GM23338 (cell line): ENCODE measurements around the gene ANXA6. TPM values are rescaled to one million over a fixed set of nuclear protein-coding genes. Genes with fewer than 3 reads are reported as not detected.

Experiments
- ATAC-seq: fragments of 200-7000 bp; cut with Tn5 transposase; 3 replicates; pipeline ENCODE4 v1.9.1; 2020
- DNase-seq: peaks from one replicate; pipeline ENCODE4 v3.0.0-alpha.2; 2015; ENCODE audit warnings: low spot score
- H2AFZ ChIP-seq: fragments of 200-600 bp; sonication (generic); 2 replicates; pipeline ENCODE4 v1.8.0; 2016; ENCODE audit warnings: antibody characterized with exemption, mild to moderate bottlenecking, moderate library complexity
- H3F3A ChIP-seq: fragments of 200-600 bp; sonication (generic); replicated peaks from 2 replicates; pipeline ENCODE4 v1.8.0; 2017; ENCODE audit warnings: antibody characterized with exemption, mixed run types, low read depth
- H3K27ac ChIP-seq: fragments of 200-600 bp; sonication (generic); 2 replicates; pipeline ENCODE4 v1.6.1; 2016; ENCODE audit warnings: low read depth
- H3K27me3 ChIP-seq: fragments of 200-600 bp; sonication (generic); 2 replicates; pipeline ENCODE4 v1.8.0; 2016; ENCODE audit warnings: mild to moderate bottlenecking, mixed run types, moderate library complexity; ENCODE audit not compliant: insufficient read depth
- H3K36me3 ChIP-seq: fragments of 200-600 bp; sonication (generic); 2 replicates; pipeline ENCODE4 v1.8.0; 2016; ENCODE audit warnings: mild to moderate bottlenecking; ENCODE audit not compliant: insufficient read depth
- H3K4me1 ChIP-seq: fragments of 200-600 bp; sonication (generic); 2 replicates; pipeline ENCODE4 v1.8.0; 2016; ENCODE audit warnings: mild to moderate bottlenecking, moderate library complexity; ENCODE audit not compliant: insufficient read depth
- H3K4me2 ChIP-seq: fragments of 200-600 bp; sonication (generic); 2 replicates; pipeline ENCODE4 v1.7.1; 2017; ENCODE audit warnings: mixed run types
- H3K4me3 ChIP-seq: fragments of 200-600 bp; sonication (generic); 2 replicates; pipeline ENCODE4 v1.6.1; 2016; ENCODE audit warnings: mixed run types
- H3K79me2 ChIP-seq: fragments of 200-600 bp; sonication (generic); replicated peaks from 2 replicates; pipeline ENCODE4 v1.8.0; 2017; ENCODE audit warnings: mild to moderate bottlenecking; ENCODE audit not compliant: insufficient read depth
- H3K9me2 ChIP-seq: fragments of 200-600 bp; sonication (generic); 2 replicates; pipeline ENCODE4 v1.8.0; 2017; ENCODE audit not compliant: insufficient read depth
- H4K20me1 ChIP-seq: fragments of 200-600 bp; sonication (generic); replicated peaks from 2 replicates; pipeline ENCODE4 v1.8.0; 2017; ENCODE audit warnings: mild to moderate bottlenecking; ENCODE audit not compliant: insufficient read depth
- H3K27ac Mint-ChIP-seq: 2 replicates; pipeline ENCODE4 v1.8.0; 2020; ENCODE audit warnings: inconsistent platforms, mild to moderate bottlenecking, moderate library complexity, mixed read lengths
- H3K27me3 Mint-ChIP-seq: 3 replicates; pipeline ENCODE4 v1.8.0; 2022; ENCODE audit warnings: low read depth, mild to moderate bottlenecking, moderate library complexity, mixed read lengths, inconsistent platforms; ENCODE audit not compliant: insufficient read depth, poor library complexity
- H3K36me3 Mint-ChIP-seq: 3 replicates; pipeline ENCODE4 v1.8.0; 2021; ENCODE audit warnings: low read depth, mild to moderate bottlenecking, inconsistent platforms, moderate library complexity, mixed read lengths
- H3K4me1 Mint-ChIP-seq: 3 replicates; pipeline ENCODE4 v1.8.0; 2020; ENCODE audit warnings: mild to moderate bottlenecking, inconsistent platforms, mixed read lengths
- H3K4me3 Mint-ChIP-seq: 3 replicates; pipeline ENCODE4 v1.8.0; 2021; ENCODE audit warnings: moderate library complexity, mild to moderate bottlenecking, inconsistent platforms, mixed read lengths
- H3K9me3 Mint-ChIP-seq: 3 replicates; pipeline ENCODE4 v1.8.0; 2020; ENCODE audit warnings: moderate library complexity, mild to moderate bottlenecking, inconsistent platforms, mixed read lengths
- EZH2 ChIP-seq: fragments of 200-600 bp; sonication (generic); IDR thresholded peaks from one replicate; pipeline ENCODE4 v1.8.0; 2017; ENCODE audit warnings: antibody characterized with exemption, mild to moderate bottlenecking, low read depth; ENCODE audit not compliant: unreplicated experiment
- POLR2AphosphoS5 ChIP-seq: IDR thresholded peaks from 2 replicates; pipeline ENCODE4 v1.6.1; 2016; ENCODE audit warnings: antibody characterized with exemption, low read depth
- ZNF331 ChIP-seq: fragments of 250-450 bp; sonication (Bioruptor Pico); IDR thresholded peaks from 2 replicates; pipeline ENCODE4 v1.5.0; 2020; ENCODE audit warnings: low read depth, mild to moderate bottlenecking, moderate library complexity
- polyA plus RNA-seq: library from polyadenylated mRNA; unstranded; fragments of >200 nt; fragmentation: Nextera tagmentation; extraction: Ambion mirVana; gene quantifications from 2 replicates; pipeline ENCODE4 v1.2.1, GENCODE V29; 2016
- total RNA-seq: library from RNA; depleted of rRNA; stranded (reverse); fragments of >200 nt; shearing (Covaris generic); gene quantifications from 2 replicates; pipeline ENCODE4 v1.2.3, GENCODE V29; 2014
- TF ChIP-seq, protein P1 (sequence below), 2 experiments: fragments of 200-600 bp in 1 of 2; sonication (generic) in 1 of 2; conservative IDR thresholded peaks; 2 replicates each; pipeline versions ENCODE4 v1.5.1 to v1.6.1; 2016 to 2017; ENCODE audit warnings: antibody characterized with exemption in 2 of 2, low read depth in 2 of 2, mild to moderate bottlenecking in 2 of 2, moderate library complexity in 1 of 2
- TF ChIP-seq, protein P2 (sequence below): fragments of 250-450 bp; sonication (Bioruptor Pico); IDR thresholded peaks from 2 replicates; pipeline ENCODE4 v1.5.0; 2020; ENCODE audit warnings: mild to moderate bottlenecking, moderate library complexity

The ANXA6 gene
- total and polyA plus RNA-seq, 2 experiments from 2014 or later = 26.5 to 110 TPM

DNA sequence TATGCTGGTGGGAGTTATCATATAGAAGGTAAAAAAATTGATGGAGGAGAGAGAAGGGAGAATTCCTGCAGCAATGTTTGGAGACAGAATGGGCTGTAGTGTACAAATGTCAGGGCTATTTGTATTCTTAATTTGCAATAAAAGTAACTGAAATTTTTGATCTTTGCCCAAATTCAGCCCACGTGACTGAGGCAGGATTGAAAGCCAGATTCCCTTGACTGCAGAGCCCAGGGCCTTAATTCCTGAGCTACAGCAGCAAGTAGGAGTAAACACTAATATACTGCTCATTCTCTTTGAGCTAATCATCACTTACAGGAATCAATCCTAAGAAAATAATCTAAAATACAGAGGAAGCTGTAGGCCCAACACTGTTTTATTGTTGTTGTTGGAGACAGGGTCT is 5.2 kb upstream of the ANXA6 start:
- H3K4me3 Mint-ChIP-seq = no peak overlapping the region
- Histone ChIP-seq H3K27ac (no peak overlapping the region), H4K20me1 (no peaks in the 10 kb centered on the region), H3K27me3 (peaks cover 10% of the 10 kb centered on the region; the same call in 1 of the 2 replicates), H3K4me1 (peaks cover 12% of the 10 kb centered on the region; the same call in 1 of the 2 replicates), H3K36me3 (no peaks in the 10 kb centered on the region), H3F3A (no peaks in the 10 kb centered on the region), H3K79me2 (no peaks in the 10 kb centered on the region), H3K4me3 (no peak overlapping the region), H3K4me2 (no peak overlapping the region), H2AFZ (no peak overlapping the region), H3K9me2 (no peaks in the 10 kb centered on the region)
- TF ChIP-seq POLR2AphosphoS5 (no peak), ZNF331 (CRISPR knock-in tag) (no peak), EZH2 (no peak)
- TF ChIP-seq, protein P1, sequence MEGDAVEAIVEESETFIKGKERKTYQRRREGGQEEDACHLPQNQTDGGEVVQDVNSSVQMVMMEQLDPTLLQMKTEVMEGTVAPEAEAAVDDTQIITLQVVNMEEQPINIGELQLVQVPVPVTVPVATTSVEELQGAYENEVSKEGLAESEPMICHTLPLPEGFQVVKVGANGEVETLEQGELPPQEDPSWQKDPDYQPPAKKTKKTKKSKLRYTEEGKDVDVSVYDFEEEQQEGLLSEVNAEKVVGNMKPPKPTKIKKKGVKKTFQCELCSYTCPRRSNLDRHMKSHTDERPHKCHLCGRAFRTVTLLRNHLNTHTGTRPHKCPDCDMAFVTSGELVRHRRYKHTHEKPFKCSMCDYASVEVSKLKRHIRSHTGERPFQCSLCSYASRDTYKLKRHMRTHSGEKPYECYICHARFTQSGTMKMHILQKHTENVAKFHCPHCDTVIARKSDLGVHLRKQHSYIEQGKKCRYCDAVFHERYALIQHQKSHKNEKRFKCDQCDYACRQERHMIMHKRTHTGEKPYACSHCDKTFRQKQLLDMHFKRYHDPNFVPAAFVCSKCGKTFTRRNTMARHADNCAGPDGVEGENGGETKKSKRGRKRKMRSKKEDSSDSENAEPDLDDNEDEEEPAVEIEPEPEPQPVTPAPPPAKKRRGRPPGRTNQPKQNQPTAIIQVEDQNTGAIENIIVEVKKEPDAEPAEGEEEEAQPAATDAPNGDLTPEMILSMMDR (conservative IDR thresholded peaks at IDR 0.05; ENCODE audit: low read depth in 2 of 2) = no peak
- H3K36me3 Mint-ChIP-seq = no peaks in the 10 kb centered on the region; the same call in 2 of the 3 replicates
- ATAC-seq = no peak
- no peak overlapping the region for H3K27ac Mint-ChIP-seq
- no peaks in the 10 kb centered on the region; the same call in 2 of the 3 replicates for H3K9me3 Mint-ChIP-seq
- H3K4me1 Mint-ChIP-seq = peaks cover 14% of the 10 kb centered on the region
- peaks cover 5% of the 10 kb centered on the region for H3K27me3 Mint-ChIP-seq
- DNase-seq = no peak

DNA sequence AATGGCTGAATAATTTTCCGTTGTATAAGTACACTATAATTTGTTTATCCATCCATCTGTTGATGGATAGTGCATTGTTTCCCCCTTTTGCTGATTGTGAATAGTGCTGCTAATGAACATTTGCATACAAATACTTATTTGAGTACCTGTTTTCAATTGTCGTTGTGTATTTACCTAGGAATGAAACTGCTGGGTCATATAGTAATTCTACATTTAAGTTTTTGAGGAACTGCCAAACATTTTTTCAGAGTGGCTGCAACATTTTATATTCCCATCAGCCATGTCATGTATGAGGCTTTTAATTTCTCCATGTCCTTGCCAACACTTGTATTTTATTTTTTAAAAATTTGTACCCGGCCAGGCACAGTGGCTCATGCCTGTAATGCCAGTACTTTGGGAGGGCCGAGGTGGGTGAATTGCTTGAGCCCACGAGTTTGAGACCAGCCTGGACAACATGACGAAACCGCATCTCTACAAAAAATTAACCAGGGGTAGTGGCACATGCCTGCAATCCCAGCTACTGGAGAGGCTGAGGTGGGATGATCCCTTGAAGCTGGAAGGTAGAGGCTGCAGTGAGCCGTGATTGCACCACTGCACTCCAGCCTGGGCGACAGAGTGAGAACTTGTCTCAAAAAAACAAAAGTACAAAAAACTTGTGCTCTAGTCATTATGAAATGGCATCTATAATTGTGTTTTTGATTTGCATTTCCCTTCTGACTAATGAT is 2.2 kb upstream of the ANXA6 start:
- no peaks in the 10 kb centered on the region; the same call in 1 of the 2 replicates for H3F3A ChIP-seq
- DNase-seq (no peak), ATAC-seq (no peak)
- H3K4me3 ChIP-seq = no peak overlapping the region
- H3K4me2 ChIP-seq = no peak overlapping the region
- Mint-ChIP-seq H3K4me1 (peaks cover 24% of the 10 kb centered on the region), H3K4me3 (no peak overlapping the region; the same call in 2 of the 3 replicates), H3K27me3 (peaks cover 5% of the 10 kb centered on the region), H3K27ac (no peak overlapping the region), H3K36me3 (no peaks in the 10 kb centered on the region; the same call in 2 of the 3 replicates), H3K9me3 (no peaks in the 10 kb centered on the region; the same call in 2 of the 3 replicates)
- H3K79me2 ChIP-seq = peaks cover 18% of the 10 kb centered on the region
- H3K36me3 ChIP-seq = no peaks in the 10 kb centered on the region
- no peak overlapping the region for H2AFZ ChIP-seq
- TF ChIP-seq, protein P2, sequence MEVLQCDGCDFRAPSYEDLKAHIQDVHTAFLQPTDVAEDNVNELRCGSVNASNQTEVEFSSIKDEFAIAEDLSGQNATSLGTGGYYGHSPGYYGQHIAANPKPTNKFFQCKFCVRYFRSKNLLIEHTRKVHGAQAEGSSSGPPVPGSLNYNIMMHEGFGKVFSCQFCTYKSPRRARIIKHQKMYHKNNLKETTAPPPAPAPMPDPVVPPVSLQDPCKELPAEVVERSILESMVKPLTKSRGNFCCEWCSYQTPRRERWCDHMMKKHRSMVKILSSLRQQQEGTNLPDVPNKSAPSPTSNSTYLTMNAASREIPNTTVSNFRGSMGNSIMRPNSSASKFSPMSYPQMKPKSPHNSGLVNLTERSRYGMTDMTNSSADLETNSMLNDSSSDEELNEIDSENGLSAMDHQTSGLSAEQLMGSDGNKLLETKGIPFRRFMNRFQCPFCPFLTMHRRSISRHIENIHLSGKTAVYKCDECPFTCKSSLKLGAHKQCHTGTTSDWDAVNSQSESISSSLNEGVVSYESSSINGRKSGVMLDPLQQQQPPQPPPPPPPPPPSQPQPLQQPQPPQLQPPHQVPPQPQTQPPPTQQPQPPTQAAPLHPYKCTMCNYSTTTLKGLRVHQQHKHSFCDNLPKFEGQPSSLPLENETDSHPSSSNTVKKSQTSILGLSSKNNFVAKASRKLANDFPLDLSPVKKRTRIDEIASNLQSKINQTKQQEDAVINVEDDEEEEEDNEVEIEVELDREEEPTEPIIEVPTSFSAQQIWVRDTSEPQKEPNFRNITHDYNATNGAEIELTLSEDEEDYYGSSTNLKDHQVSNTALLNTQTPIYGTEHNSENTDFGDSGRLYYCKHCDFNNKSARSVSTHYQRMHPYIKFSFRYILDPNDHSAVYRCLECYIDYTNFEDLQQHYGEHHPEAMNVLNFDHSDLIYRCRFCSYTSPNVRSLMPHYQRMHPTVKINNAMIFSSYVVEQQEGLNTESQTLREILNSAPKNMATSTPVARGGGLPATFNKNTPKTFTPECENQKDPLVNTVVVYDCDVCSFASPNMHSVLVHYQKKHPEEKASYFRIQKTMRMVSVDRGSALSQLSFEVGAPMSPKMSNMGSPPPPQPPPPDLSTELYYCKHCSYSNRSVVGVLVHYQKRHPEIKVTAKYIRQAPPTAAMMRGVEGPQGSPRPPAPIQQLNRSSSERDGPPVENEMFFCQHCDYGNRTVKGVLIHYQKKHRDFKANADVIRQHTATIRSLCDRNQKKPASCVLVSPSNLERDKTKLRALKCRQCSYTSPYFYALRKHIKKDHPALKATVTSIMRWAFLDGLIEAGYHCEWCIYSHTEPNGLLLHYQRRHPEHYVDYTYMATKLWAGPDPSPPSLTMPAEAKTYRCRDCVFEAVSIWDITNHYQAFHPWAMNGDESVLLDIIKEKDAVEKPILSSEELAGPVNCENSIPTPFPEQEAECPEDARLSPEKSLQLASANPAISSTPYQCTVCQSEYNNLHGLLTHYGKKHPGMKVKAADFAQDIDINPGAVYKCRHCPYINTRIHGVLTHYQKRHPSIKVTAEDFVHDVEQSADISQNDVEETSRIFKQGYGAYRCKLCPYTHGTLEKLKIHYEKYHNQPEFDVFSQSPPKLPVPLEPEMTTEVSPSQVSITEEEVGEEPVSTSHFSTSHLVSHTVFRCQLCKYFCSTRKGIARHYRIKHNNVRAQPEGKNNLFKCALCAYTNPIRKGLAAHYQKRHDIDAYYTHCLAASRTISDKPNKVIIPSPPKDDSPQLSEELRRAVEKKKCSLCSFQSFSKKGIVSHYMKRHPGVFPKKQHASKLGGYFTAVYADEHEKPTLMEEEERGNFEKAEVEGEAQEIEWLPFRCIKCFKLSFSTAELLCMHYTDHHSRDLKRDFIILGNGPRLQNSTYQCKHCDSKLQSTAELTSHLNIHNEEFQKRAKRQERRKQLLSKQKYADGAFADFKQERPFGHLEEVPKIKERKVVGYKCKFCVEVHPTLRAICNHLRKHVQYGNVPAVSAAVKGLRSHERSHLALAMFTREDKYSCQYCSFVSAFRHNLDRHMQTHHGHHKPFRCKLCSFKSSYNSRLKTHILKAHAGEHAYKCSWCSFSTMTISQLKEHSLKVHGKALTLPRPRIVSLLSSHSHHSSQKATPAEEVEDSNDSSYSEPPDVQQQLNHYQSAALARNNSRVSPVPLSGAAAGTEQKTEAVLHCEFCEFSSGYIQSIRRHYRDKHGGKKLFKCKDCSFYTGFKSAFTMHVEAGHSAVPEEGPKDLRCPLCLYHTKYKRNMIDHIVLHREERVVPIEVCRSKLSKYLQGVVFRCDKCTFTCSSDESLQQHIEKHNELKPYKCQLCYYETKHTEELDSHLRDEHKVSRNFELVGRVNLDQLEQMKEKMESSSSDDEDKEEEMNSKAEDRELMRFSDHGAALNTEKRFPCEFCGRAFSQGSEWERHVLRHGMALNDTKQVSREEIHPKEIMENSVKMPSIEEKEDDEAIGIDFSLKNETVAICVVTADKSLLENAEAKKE (CRISPR knock-in tag) = no peak
- no peak overlapping the region for H3K27ac ChIP-seq
- peaks cover 10% of the 10 kb centered on the region; the same call in 1 of the 2 replicates for H3K27me3 ChIP-seq
- H3K9me2 ChIP-seq = no peaks in the 10 kb centered on the region
- peaks cover 24% of the 10 kb centered on the region for H3K4me1 ChIP-seq
- 0 out of 2 replicates have a peak, but pooled peaks cover under 1% of the 10 kb centered on the region for H4K20me1 ChIP-seq
